Urothelium cell line (cell line): ENCODE data around the gene LRRC61.

Source experiments
- DNase-seq: peaks from one replicate; pipeline ENCODE4 v3.0.0; 2011; ENCODE audit warnings: low spot score, mixed read lengths
- FAIRE-seq: peaks from 2 replicates; lab custom pipeline; 2011; peaks lifted over from hg19 to GRCh38; lab: Jason Lieb, UNC

Gene LRRC61

DNA sequence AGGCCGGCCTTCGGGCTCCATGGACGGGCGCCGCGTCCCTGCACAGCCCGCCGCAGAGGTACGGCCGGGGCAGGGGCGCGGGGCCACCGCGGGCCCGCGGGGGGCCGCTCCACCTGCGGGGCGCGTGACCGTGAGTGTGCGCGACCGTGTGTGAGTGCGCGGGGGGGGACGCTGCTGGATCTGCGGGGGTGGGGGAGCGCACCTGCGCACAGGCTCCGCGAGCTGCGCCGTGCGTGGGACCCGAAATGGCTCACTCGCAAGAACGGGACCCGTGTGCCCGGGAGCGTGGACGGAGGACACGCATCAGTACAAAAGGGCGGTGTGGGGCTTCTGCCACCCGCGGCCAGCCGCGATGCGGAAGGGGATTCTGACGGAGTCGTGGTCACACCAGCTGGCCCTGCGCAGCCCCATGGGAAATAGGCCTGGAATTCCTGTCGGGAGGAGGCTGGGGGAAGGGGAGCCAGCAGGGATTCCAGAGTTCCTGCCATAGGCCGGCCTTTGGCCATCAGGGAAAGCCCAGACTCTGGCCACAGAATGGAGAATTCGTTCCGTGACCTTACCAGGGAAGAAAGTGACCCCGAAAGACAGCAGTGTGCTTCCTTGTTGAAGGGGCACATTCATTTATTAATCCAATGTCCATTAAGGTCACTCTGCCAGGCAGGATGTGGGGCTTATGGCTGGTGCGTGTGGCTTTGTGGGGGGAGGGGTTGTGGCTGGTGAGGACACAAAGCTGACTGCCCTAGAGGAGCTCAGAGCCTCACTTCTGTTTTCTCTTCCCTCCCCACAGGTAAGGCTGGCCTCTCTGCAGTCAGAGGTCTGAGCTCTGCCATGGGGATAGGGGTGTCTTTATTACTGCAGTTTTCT is 46.0 kb downstream of the LRRC61 start:
- DNase-seq (peak; percentile 18), FAIRE-seq (no peak)

- no peak for DNase-seq
- FAIRE-seq: no peak
Observed at GRCh38 chr7:150369748-150370501, 46.8 kb downstream of the LRRC61 start.

DNA sequence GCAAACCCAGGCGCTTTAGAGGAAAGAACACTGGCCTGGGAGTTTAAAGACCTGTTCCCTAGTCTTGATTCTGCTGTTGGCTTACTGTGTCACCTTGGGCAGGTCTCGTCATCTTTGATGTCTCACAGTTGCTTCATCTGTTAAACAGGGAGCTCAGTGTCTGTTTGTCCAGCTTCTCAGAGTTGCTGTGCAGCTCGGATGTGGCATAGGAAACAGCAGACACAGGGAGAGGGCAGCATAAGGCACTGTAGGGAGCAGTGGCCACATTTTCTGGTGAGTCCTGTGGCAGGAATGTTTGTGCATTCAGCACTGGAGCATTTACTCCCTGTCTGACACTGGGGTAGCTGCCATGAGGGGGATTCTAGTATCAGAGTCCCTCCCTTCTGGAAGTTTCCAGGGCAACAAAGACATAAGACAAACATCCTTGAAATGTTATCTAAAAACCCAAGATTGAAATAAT is 47.5 kb downstream of the LRRC61 start:
- DNase-seq: no peak
- no peak for FAIRE-seq

GRCh38 chr7:150371131-150371995 is 48.2 kb downstream of the LRRC61 start:
- no peak for FAIRE-seq
- DNase-seq: no peak

DNA sequence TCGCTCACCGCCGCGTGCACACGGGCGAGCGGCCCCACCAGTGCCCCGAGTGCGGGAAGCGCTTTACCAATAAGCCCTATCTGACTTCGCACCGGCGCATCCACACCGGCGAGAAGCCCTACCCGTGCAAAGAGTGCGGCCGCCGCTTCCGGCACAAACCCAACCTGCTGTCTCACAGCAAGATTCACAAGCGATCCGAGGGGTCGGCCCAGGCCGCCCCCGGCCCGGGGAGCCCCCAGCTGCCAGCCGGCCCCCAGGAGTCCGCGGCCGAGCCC is 48.8 kb downstream of the LRRC61 start:
- no peak for FAIRE-seq

DNA sequence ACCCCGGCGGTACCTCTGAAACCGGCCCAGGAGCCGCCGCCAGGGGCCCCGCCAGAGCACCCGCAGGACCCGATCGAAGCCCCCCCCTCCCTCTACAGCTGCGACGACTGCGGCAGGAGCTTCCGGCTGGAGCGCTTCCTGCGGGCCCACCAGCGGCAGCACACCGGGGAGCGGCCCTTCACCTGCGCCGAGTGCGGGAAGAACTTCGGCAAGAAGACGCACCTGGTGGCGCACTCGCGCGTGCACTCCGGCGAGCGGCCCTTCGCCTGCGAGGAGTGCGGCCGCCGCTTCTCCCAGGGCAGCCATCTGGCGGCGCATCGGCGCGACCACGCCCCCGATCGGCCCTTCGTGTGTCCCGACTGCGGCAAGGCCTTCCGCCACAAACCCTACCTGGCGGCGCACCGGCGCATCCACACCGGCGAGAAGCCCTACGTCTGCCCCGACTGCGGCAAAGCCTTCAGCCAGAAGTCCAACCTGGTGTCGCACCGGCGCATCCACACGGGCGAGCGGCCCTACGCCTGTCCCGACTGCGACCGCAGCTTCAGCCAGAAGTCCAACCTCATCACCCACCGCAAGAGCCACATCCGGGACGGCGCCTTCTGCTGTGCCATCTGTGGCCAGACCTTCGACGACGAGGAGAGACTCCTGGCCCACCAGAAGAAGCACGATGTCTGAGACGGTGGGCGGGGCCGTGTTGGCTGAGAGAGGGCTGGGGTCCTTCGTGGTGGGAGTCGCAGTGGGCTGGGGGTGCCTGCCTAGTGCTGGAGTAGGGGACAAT is 49.3 kb downstream of the LRRC61 start:
- DNase-seq (no peak), FAIRE-seq (no peak)

More for the DNA sequence above, 48.8 kb downstream of the LRRC61 start:
- no peak for DNase-seq

- DNase-seq (no peak), FAIRE-seq (no peak)
Observed at GRCh38 chr7:150373049-150373801, 50.1 kb downstream of the LRRC61 start.

GRCh38 chr7:150374026-150374425 is 50.9 kb downstream of the LRRC61 start:
- FAIRE-seq (no peak), DNase-seq (no peak)

DNA sequence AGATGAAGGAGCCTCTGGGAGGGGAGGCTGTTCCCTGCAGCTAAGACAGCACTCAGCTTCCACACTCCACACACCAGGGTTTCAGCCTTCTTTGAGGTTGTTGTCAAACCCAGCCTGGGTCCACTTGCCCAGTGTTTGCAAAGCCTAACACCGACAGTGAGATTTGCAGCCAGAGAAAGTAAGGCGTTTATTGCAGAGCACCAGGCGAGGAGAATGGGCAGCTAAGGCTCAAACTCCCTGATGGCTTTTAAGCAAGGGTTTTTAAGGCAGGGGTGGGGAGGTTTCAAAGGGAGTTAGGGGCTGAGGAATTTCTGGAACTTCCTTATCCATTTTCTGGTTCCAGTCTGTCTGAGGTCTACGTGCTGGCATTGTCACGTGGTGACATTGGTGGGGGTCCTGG is 51.3 kb downstream of the LRRC61 start:
- FAIRE-seq (no peak), DNase-seq (no peak)

DNA sequence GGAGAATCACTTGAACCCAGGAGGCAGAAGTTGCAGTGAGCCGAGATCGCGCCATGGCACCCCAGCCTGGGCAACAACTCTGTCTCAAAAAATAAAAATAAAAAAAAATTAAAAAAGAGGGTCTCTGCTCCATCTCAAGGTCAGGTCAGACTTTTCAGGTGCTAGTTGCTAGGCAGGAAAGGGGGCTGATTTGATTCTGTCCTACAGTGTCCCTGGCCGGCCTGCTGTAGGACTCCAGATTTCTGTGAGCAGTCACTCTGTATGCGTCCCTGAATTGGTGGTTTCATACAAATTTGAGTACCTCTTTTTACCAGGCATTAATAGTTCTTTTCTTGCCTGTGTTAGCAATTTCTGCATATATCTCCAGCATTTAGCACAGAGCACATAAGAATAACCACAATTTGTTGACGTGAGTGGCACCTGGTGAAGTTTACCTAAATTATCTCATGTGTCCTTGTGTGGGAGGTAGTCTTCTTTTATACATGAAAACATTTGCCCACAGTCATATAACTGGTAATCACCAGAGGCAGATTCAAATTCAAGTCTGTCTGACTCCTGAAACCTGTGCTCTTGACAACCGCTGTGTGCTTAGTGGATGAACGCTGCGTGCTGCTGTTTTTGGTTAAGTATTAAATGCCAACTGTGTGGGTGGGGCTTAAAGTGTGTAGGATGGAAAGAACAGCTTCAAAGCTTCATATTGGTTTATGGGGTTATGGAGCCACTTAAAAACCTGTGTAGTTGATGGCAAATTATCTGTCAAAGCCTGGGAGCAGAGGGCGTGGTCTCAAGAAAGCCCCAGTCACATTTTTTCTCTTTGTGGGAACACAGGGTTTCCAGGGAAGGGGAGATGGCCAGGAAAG is 52.7 kb downstream of the LRRC61 start:
- FAIRE-seq (no peak), DNase-seq (no peak)

DNA sequence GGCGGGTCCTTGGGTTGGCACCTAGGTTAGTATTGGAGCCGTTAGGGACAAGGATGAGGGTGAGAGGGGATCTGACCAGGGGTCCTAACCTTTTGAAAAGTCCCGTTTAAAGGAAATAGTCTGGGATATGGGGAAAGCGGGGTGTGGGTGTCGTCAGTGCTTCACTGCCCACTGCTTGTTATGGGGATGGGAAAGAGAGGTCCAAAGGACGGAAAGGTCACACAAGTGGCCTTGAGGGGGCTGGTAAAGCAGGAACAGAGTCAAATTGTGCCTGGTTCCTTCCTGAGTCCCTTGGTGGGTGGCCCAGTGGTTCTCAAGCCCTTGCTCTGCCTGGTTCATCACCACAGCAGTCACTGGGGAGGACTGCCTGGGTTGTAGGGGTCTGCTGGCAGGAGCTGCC is 53.4 kb downstream of the LRRC61 start:
- no peak for FAIRE-seq
- no peak for DNase-seq

DNA sequence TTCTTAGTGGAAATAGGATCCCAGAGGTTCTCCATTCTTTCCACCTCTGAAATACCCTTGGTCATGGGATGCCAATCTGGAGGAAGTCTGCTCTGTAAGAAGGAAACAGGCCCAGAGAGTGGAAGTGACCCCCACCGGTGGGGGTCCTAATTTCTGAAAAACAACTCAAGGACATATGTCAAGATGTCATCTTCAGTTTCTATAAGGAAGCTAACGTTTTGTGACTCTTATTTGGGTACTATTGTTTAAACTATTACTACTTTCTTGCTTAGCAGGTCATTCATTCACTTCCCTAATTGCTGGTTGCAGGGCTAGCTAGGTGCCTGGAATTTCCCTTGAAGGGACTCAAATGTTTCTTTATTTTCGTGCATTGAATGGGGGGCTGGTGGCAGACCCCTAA is 54.0 kb downstream of the LRRC61 start:
- FAIRE-seq (no peak), DNase-seq (no peak)

DNA sequence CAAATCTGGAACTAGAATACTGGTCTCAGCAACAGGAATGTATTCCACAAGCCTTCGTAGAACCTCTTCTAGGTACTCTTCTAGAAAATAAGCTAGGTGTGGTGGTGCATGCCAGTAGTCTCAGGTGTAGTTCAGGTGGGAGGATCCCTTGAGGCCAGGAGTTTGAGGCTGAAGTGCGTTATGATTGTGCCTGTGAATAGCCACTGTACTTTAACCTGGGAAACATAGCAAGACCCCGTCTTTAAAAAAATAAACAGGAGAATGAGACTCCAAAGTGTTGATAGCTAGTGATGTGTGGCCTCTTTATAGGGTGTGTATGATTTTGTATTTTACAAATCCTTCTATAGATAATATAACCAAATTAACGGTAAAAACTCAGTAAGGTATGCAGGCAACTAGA is 54.5 kb downstream of the LRRC61 start:
- FAIRE-seq (no peak), DNase-seq (no peak)

- FAIRE-seq: no peak
- DNase-seq: peak; percentile 25
Observed at GRCh38 chr7:150378115-150378852, 55.1 kb downstream of the LRRC61 start.

GRCh38 chr7:150378853-150379440 is 55.8 kb downstream of the LRRC61 start, which contains the start of gene ZNF775:
Gene ZNF775 (plus strand): TSS chr7:150379330. CDS start chr7:150388471, 9,141 bp downstream.
- no peak for FAIRE-seq
- DNase-seq: peak; percentile 89

DNA sequence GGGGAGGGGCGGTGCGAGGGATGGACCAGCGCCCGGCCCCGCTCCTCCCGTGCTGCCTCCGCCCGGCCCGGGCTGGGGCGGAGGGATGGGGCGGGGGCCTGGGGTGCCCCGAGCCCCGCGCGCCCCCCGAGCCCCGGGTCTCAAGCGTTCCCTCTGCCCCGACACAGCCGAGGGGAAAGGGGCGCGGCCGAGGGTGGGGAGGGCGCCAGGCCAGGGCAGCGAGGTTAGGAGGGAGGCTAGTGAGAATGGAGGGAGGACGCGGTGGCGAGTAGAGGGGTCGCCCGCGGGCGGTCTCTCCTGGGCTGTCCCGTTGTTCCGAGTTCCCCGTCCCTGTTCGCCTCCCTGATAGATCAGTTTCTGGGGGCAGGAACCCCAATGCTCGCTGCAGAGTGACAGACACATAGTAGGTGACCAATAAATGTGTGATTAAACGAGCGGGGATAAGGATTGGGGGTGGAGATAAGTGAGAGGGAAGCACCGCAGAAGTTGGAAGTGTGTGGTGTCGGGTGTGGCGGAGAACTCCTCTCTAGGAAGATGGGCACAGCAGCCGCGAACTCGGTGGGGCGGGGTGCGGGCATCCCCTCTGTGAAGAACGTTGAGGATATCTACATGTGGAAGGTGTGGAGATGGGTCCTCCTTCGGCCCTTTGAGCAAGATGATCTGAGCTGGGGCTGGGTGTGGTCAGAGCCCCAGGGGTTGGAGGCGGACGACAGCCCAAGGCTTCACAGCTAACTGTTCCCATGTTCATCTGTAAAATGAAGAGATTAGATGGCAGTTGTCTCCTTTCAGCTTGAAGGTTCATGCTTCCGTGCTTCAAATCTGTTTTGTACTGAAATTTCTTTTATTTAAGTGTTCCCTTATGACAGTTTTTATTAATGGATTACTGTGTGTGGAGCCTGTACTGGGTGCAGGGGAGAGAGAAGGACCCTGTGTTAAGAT is 56.6 kb downstream of the LRRC61 start:
- DNase-seq: no peak
- no peak for FAIRE-seq

- FAIRE-seq: no peak
Observed at GRCh38 chr7:150380463-150380862, 57.3 kb downstream of the LRRC61 start.

More at GRCh38 chr7:150380463-150380862, 57.3 kb downstream of the LRRC61 start:
- DNase-seq: no peak
